Epidermal melanocyte (primary cell): Measurements from ENCODE around the gene ZNF628.
A peak's percentile ranks its signal among the peaks of the same experiment; 100 is the strongest.

Experiments used
- DNase-seq: peaks from one replicate; pipeline ENCODE4 v3.0.0; 2011; ENCODE audit warnings: low spot score; ENCODE audit not compliant: insufficient read length

ZNF628 gene

DNA sequence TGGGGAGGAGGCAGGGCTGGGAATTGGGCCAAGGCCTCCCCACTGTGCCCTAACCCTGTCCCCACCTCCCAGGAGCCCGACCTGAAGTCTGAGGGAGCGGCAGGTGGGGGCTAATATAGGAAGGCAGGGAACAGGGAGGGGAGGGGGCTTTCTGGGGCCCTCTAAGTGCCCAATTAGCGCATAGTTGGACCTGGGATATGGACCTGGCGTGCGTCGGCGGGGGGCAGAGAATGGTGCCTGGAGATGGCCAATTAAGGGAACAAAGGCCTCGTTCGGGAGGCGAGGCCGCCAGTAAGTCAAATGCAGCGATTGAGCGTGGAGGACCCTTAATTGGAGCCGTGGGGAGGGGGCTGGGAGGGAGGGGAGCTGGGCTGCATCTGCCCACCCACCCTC, 11.8 kb upstream of the ZNF628 start, which contains the start of gene C19orf85:
Gene C19orf85 (minus strand): TSS at position 90 of the 393 bp plus-strand sequence. CDS start 197 bp downstream, outside the sequence.
- no peak for DNase-seq

DNA sequence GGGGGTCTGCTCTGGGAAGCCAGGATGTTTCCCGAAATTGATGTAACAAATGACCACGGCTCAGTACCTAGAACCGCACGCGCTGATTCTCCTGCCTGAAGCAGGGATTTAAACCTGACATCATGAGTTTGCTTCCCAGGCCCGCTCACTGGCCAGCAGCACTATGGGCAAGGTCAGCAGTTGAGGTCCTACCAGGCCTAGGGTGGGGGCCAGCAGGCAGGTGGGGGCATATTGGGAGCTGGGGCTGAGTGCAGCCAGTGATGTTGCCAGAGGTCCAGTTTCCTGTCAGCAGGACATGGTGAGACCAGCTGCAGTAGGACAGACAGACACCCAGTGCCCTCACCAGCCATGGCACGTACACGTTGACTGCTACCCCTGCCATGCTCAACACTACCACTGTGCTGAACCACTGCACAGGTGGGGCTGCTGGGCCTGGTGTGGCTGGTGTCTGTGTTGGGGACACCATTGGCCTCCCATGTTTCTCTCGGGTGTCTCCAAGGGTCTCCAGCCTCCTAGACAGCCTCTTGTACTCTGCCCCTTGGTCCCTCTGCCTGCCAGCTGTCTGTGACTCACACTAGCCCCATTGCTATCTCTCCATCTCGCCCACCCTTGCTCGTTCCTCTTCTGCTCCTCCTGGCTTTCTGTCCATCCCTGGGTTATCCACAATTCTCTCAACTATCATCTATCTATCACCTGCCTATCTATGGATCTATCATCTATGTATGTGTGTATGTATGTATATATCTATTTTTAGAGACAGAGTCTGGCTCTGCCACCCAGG, 10.8 kb upstream of the ZNF628 start:
- DNase-seq: no peak

DNA sequence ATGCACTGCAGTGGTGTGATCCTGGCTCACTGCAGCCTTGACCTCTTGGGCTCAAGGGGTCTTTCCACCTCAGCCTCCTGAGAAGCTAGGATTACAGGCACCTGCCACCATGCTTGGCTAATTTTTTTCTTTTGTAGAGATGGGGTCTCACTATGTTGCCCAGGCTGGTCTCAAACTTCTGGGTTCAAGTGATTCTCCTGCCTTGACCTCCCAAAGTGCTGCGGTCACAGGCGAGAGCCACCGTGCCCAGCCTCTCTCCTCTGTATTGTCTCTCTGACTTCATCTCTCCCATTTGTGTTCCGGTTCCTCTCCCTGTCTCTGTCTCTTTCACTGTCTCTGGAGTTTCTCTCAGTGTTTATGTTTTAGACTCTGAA, 10.2 kb upstream of the ZNF628 start:
- no peak for DNase-seq

DNA sequence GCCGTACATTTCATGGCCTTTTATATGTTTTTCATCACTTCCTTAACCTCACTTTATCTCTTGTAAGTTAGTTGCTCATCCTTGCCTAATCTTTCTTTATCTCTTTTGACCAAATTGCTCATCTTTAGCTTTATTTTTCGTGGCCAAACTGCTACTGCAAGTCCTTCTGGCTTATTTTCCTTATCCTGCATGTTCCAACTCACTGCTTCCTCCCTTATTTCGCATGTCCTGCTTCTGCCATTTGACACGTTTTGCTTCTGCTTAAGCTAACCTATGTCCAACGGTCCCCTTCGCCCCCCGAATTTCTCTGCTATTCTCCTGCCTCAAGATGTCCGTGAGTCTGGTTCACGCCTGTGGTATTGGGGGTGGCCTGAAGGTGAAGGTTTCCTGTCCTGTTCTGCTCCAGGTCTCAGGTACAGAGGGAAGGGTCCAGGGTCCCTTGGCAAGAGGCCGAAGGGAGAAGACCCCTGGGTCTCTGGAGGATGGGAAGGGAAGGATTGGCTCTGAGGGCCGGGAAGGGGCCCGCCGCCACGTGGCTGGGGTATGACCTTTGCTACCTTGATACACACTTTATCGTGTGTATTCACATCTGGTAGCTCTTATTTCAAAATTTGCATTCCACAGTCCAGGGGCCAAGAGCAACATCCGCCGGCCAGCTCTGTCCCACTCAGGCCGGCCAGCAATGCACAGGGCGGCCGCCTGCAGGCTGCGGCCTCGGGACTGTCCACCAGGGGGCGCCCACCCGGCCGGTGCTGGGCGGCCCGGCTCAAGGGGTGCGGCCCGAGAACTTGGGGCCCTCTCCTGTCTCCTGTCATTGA, 9.0 kb upstream of the ZNF628 start:
- DNase-seq: peak; percentile 71

DNA sequence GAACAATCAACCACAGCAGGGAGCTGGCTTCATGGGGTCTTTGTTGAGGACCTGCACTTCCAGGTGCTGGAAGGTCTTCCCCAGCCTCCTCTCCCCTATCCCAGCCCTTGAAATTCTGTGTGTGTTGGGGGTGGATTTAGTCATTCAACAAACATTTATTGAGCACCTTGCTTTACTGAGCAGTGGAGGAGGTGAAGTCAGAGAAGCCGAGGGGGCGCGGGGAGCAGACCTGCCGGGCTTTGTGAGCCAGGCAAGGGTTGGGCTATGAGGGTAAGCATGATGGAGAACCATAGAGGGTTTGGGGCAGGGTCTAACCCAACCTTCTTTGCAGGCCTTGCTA, 8.4 kb upstream of the ZNF628 start:
- no peak for DNase-seq

DNA sequence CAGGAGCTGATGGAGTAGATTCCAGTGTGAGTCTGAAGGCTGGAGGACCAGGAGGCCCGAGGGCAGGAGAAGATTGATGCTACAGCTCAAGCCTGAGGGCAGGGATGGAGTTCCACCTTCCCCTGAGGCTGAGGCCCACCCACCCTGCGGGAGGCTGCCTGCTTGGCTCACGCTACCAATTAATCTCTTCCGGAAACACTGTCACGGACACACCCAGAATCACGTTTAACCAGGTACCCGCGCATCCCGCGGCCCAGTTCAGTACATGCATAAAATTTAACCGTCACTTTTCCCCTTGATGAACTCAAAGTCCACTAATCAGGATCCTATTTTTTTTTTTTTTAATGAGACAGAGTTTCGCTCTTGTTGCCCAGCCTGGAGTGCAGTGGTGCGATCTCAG, 5.2 kb upstream of the ZNF628 start:
- DNase-seq: no peak

DNA sequence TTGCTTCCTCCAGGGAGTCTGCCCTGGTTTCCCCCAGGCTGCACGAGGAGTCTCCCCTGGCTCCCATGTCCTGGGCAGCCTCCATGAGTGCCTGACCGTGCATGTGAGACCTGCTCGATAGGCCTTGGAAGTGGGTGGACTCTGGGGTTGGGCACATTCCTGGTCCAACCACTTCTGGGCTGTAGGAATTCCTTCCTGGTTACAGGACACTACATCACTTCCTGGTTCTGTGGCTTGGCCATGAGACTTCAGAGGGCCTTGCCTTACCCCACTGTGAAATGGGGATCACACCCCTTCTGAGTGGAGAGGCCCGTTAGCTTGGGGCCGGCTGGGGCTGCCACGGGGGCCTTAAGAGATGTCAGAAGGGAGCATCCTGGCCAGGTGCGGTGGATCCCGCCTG, 4.0 kb upstream of the ZNF628 start:
- no peak for DNase-seq

DNA sequence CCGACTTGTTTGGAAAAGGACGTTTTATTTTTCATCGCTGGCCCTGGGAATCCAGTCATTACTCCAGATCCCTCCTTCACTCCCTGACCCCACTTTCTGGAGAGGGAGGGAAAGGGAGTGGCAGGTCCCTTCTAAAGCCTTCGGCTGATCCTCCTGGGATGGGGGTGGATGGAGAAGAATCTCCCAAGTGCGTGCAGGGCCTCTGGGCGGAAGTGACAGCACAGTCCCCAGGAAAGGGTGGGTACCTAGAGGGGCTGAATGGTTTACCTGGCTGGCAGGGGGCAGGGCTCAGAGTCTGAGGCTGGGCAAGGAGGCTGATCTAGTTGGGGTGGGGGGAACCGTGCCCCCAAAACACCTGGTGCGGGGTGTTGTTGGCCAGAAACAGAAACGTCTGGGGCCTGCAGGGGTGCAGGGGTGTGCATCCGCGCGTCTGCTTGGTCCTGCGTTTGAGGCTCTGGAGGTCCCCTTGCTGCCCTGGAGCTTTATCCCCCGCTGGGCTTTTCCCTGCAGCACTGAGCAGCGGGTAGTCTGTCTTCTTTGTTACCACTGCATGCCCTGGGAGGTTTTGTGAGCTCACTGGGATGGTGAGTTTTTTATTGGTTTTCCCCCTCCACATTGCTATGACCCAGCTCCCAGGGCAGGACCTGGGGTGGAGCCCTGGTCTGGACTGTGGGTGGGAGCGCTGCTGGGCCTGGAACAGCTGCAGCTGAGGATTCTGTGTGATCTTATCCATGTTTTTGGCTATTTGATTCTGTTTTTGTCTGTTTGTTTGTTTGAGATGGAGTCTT, 3.0 kb upstream of the ZNF628 start:
- DNase-seq: no peak

DNA sequence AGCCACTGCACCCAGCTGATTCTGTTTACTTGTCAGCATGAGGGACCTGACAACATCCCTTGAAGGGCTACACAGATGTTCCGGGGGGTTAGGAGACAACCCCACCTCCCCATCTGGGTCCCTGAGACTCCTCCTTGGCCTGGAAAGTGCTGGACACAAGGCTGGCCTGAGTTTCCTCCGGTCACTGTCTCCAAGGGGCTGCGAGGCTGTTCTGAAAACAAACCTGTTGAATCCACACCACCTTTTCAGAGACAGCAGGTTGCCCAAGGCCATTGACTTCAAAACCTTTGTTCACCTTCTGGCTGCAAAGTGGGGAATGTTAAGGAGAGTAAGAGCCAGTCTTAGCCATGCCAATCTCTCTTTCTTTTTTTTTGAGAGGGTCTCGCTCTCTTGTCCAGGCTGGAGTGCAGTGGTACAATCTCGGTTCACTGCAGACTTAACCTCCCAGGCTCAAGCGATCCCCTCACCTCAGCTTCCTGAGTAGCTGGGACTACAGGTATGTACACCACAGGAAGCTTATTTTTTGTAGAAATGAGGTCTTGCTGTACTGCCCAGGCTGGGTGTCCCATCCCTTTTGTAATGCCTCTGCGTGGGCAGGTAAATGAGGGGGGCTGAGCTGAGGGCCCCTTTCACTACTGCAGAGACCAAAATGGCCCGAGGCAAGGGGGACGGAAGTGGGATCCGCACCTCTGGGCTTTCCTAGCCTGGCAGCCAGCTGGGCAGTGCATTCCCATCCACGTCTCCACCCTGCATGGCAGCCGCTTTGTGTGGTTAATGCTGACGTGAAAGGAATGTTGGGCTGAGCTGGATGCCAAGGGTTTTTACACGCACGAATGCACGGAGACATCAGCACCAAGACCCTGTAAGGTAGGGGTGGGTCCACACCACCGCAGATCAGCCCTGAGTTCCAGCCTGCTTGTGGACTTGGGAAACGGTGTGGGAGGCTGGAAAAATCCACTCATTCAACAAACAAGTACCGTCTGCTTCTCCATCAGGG, 1.9 kb upstream of the ZNF628 start:
- no peak for DNase-seq

DNA sequence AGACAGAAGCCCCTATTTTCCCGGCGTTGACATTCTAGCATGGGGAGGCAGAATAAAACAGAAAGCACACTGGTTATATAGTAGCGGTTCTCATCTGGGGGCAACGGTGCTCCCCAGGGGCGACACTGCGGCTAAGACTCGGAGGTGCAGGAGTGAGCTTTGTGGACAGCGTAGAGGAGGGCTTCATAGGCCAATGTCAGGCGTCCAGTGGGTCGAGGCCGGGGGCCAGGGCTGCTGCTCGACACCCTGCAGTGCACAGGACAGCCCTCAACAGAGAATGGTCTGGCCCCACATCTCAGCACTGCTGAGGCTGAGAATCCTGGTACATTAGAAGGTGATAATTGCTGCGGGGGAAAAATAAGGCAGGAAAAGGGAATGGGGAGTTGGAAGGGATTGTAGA, 1.5 kb downstream of the ZNF628 start:
- no peak for DNase-seq

DNA sequence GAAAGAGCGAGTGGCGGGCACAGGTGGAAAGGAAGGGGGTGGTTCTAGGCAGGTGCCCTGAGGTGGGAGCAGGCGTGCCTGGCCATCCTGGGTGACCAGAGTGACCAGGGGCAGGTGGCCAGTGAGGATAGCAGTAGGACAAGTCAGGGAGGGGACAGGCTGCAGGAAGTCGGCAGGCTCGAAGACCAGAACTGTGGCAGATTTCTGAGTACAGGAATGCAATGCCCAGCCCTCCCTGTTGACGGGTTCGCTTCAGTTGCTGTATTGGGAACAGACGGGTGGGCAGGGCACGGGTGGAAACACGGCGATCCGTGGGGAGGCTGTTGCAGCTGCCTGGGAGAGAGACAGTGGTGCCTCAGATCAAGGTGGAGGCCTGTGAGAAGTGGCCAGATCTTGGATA, 1.9 kb downstream of the ZNF628 start:
- no peak for DNase-seq

DNA sequence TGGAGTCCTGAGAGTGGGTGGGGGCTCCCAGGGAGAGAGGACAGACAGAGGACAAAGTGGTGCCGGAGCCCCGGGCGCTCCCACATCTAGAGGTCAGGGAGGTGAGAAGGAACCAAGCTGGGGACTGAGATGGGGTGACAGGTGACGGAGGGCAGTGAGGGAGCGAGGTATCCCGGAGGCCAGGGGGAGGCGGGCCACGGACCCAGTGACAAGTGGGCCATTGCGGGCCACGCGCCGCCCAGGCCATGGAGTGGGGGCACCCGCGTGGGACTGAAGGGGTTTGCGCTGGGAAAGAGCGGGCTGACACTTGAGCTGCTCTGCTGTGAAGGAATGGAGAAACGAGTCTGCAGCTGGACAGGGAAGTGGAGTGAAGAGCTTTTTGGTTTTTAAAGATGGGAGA, 2.6 kb downstream of the ZNF628 start:
- DNase-seq: no peak

DNA sequence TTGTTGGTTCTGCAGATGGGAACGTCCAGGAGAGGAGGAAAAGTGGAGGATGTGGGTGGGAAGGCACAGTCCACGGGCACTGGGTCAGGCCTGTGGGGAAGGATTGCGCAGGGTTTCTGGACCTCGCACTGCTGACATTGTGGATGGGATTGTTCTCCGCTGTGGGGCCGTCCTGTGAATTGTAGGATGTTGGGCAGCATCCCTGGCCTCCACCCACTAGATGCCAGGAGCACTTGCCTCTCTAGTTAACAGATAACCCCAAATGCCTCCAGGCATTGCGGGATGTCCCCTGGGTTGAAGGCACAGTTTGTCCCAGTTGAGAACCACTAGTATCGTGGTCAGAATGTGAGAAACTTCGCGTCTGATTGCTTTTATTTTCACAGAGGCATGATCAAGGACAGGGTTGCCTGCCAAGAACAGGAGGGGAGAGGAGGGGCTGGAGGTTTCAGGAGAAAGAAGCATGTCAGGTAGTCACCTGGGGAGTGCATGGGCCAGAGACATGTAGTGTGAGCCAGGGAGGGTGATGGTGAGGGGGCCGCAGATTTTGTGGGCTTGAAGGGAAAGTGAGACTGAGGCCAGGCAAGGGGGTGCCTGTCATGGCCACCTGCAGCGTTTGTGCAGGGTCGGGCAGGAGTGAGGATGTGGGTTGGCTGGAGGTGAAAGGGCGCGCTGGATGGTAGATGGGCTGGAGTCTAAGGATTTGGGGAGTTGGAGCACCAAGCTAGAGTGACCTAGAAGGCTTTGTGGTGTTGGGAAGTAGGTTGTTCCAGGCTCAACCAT, 3.2 kb downstream of the ZNF628 start:
- DNase-seq: no peak

DNA sequence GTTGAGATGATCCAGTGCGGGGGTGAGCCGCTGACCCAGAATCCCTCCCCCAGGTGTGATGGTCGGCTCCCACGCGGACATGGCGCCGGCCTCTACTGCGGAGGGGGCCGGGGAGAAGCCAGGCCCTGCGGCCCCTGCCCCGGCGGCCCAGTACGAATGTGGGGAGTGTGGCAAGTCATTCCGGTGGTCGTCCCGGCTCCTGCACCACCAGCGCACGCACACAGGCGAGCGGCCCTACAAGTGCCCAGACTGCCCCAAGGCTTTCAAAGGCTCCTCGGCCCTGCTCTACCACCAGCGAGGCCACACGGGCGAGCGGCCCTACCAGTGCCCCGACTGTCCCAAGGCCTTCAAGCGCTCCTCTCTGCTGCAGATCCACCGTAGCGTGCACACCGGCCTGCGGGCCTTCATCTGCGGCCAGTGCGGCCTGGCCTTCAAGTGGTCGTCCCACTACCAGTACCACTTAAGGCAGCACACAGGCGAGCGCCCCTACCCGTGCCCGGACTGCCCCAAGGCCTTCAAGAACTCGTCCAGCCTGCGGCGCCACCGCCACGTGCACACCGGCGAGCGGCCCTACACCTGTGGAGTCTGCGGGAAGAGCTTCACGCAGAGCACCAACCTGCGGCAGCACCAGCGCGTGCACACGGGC, 4.9 kb downstream of the ZNF628 start:
- DNase-seq: no peak

DNA sequence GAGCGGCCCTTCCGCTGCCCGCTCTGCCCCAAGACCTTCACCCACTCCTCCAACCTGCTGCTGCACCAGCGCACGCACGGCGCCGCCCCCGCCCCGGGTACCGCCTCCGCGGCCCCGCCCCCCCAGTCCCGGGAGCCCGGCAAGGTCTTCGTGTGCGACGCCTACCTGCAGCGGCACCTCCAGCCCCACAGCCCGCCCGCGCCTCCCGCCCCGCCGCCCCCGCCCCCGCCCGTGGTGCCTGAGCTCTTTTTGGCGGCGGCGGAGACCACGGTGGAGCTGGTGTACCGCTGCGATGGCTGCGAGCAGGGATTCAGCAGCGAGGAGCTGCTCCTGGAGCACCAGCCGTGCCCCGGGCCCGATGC, 5.4 kb downstream of the ZNF628 start:
- no peak for DNase-seq

DNA sequence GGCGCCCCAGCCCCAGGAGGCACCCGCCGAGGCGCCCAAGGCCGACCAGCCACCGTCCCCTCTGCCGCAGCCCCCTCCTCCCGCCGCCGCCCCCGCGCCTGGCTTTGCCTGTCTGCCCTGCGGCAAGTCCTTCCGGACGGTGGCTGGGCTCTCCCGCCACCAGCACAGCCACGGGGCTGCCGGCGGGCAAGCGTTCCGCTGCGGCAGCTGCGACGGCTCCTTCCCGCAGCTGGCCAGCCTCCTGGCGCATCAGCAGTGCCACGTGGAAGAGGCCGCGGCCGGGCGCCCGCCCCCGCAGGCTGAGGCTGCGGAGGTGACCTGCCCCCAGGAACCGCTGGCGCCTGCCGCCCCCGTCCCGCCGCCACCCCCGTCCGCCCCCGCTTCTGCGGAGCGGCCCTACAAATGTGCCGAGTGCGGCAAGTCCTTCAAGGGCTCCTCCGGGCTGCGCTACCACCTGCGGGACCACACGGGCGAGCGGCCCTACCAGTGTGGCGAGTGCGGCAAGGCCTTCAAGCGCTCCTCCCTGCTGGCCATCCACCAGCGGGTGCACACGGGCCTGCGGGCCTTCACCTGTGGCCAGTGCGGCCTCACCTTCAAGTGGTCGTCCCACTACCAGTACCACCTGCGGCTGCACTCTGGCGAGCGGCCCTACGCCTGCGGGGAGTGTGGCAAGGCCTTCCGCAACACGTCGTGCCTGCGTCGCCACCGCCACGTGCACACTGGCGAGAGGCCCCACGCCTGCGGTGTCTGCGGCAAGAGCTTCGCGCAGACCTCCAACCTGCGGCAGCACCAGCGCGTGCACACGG, 5.9 kb downstream of the ZNF628 start:
- DNase-seq: no peak

DNA sequence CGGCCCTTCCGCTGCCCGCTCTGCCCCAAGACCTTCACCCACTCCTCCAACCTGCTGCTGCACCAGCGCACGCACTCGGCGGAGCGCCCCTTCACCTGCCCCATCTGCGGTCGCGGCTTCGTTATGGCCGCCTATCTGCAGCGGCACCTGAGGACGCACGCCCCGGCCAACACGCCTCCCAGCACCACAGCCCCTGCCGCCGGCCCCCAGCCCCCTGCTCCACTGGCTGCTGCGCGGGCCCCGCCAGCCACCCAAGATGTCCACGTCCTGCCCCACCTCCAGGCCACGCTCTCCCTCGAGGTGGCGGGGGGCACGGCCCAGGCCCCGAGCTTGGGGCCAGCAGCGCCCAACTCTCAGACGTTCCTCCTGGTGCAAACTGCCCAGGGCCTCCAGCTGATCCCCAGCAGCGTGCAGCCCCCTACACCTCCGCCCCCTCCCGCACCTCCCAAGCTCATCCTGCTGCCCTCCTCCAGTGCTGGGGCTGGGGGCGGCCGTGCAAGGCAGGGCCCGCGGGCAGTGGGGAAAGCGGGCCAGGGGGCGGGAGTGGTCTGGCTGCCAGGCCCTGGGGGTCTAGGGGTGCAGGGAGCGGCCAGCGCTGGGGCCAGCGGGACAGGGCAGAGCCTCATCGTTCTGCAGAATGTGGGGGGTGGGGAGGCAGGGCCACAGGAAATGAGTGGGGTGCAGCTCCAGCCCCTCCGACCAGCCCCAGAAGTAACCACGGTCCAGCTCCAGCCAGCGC, 6.7 kb downstream of the ZNF628 start:
- DNase-seq: no peak
